SH-SY5Y (cell line): ENCODE results near the gene PLAGL2.

Source experiments
- GATA2 ChIP-seq: IDR thresholded peaks from 2 replicates; pipeline ENCODE4 v1.6.1; 2011; ENCODE audit warnings: mild to moderate bottlenecking, low read depth, low read length
- GATA3 ChIP-seq: IDR thresholded peaks from 2 replicates; pipeline ENCODE4 v1.6.1; 2011; ENCODE audit warnings: low read depth, mild to moderate bottlenecking, low read length, moderate library complexity

- TF ChIP-seq GATA2, result no peak
- no peak for TF ChIP-seq GATA3
Measured at GRCh38 chr20:32244959-32245358, 37.4 kb upstream of the PLAGL2 start.
